Liver (tissue), 9 donors: Measurements from ENCODE around the gene WFIKKN2. TPM values are rescaled to one million over a fixed set of nuclear protein-coding genes. Genes with fewer than 3 reads are reported as not detected.

ENCODE experiments used
- DNase-seq: peaks from one replicate; pipeline ENCODE4 v3.0.0-alpha.2; 2017; ENCODE audit warnings: low spot score
- H3K27ac ChIP-seq, 2 donors: one replicate each; pipeline ENCODE4 v1.7.0; 2013; ENCODE audit warnings: inconsistent platforms in 2 of 2, low read length in 2 of 2, control low read depth in 1 of 2, low read depth in 1 of 2, mild to moderate bottlenecking in 1 of 2
- H3K27me3 ChIP-seq, 4 donors: one replicate each; pipeline versions ENCODE4 v1.6.1 to v1.7.0; 2013; ENCODE audit warnings: low read length in 3 of 4, inconsistent platforms in 1 of 4, mild to moderate bottlenecking in 1 of 4, moderate library complexity in 1 of 4; ENCODE audit not compliant: control insufficient read depth in 4 of 4, insufficient read depth in 4 of 4
- H3K36me3 ChIP-seq, 4 donors: one replicate each; pipeline versions ENCODE4 v1.6.1 to v1.7.0; 2013; ENCODE audit warnings: low read length in 3 of 4, mild to moderate bottlenecking in 3 of 4, low read depth in 1 of 4, moderate library complexity in 1 of 4; ENCODE audit not compliant: control insufficient read depth in 4 of 4, insufficient read depth in 3 of 4
- H3K4me1 ChIP-seq, 4 donors: one replicate each; pipeline versions ENCODE4 v1.6.1 to v1.7.0; 2013; ENCODE audit warnings: low read length in 3 of 4, mild to moderate bottlenecking in 3 of 4, moderate library complexity in 1 of 4; ENCODE audit not compliant: control insufficient read depth in 4 of 4, insufficient read depth in 4 of 4
- H3K4me3 ChIP-seq, 3 donors: one replicate each; pipeline versions ENCODE4 v1.6.1 to v1.7.0; 2013; ENCODE audit warnings: low read length in 3 of 3, control low read depth in 1 of 3, low read depth in 1 of 3, mild to moderate bottlenecking in 1 of 3
- H3K9ac ChIP-seq, 2 donors: one replicate each; pipeline ENCODE4 v1.7.0; 2013; ENCODE audit warnings: low read length in 2 of 2, mild to moderate bottlenecking in 2 of 2, moderate library complexity in 2 of 2, control low read depth in 1 of 2, low read depth in 1 of 2
- H3K9me3 ChIP-seq, 4 donors: one replicate each; pipeline versions ENCODE4 v1.6.1 to v1.7.0; 2013; ENCODE audit warnings: low read length in 3 of 4; ENCODE audit not compliant: control insufficient read depth in 4 of 4
- EGR1 ChIP-seq, 2 donors: IDR thresholded peaks; 2 replicates each; pipeline ENCODE4 v1.6.1; 2016 to 2018; ENCODE audit warnings: antibody characterized with exemption in 2 of 2, low read depth in 2 of 2
- FOXA1 ChIP-seq: IDR thresholded peaks from 2 replicates; pipeline ENCODE4 v1.6.1; 2016; ENCODE audit warnings: antibody characterized with exemption
- FOXA2 ChIP-seq: IDR thresholded peaks from 2 replicates; pipeline ENCODE4 v1.6.1; 2016; ENCODE audit warnings: antibody characterized with exemption
- GABPA ChIP-seq, 2 donors: IDR thresholded peaks in 1 of 2; conservative IDR thresholded peaks in 1 of 2; 2 replicates each; pipeline ENCODE4 v1.6.1; 2016; ENCODE audit warnings: antibody characterized with exemption in 2 of 2, mild to moderate bottlenecking in 1 of 2, moderate library complexity in 1 of 2
- HNF4A ChIP-seq, 2 donors: conservative IDR thresholded peaks; 2 replicates each; pipeline ENCODE4 v1.6.1; 2016; ENCODE audit warnings: antibody characterized with exemption in 2 of 2, mild to moderate bottlenecking in 2 of 2
- HNF4G ChIP-seq: IDR thresholded peaks from 2 replicates; pipeline ENCODE4 v1.6.1; 2016; ENCODE audit warnings: antibody characterized with exemption
- JUND ChIP-seq, 2 donors: IDR thresholded peaks; 2 replicates each; pipeline ENCODE4 v1.6.1; 2016; ENCODE audit warnings: antibody characterized with exemption in 2 of 2
- RAD21 ChIP-seq, 2 donors: IDR thresholded peaks; 2 replicates each; pipeline ENCODE4 v1.6.1; 2016; ENCODE audit warnings: antibody characterized with exemption in 2 of 2, mild to moderate bottlenecking in 2 of 2
- RXRA ChIP-seq, 2 donors: IDR thresholded peaks; 2 replicates each; pipeline ENCODE4 v1.6.1; 2017 to 2018; ENCODE audit warnings: antibody characterized with exemption in 2 of 2, mild to moderate bottlenecking in 1 of 2
- SP1 ChIP-seq: IDR thresholded peaks from 2 replicates; pipeline ENCODE4 v1.6.1; 2018; ENCODE audit warnings: antibody characterized with exemption, mild to moderate bottlenecking
- TAF1 ChIP-seq: conservative IDR thresholded peaks from 2 replicates; pipeline ENCODE4 v1.6.1; 2016; ENCODE audit warnings: antibody characterized with exemption, mild to moderate bottlenecking
- YY1 ChIP-seq: IDR thresholded peaks from 2 replicates; pipeline ENCODE4 v1.6.1; 2016; ENCODE audit warnings: antibody characterized with exemption, mild to moderate bottlenecking
- WGBS: extraction: QIAGEN DNeasy Blood & Tissue Kit; methylation state at CpG from one replicate; pipeline ENCODE4 v1.1.7; 2013; 5-methylcytosine and 5-hydroxymethylcytosine counted together
- polyA plus RNA-seq, 2 donors: library from polyadenylated mRNA; stranded (reverse) in 1 of 2; unstranded in 1 of 2; fragments of 200-250 nt in 1 of 2; fragments of >200 nt in 1 of 2; fragmentation: Nextera tagmentation in 1 of 2; extraction: Ambion mirVana in 1 of 2; gene quantifications; one replicate each; pipeline versions ENCODE4 v1.2.1 to v1.2.3, GENCODE V29; 2013 to 2015
- total RNA-seq, 2 donors: library from RNA; depleted of rRNA; stranded (reverse); fragments of >200 nt; gene quantifications; one replicate each; pipeline ENCODE4 v1.2.3, GENCODE V29; 2014
- TF ChIP-seq, protein P1 (sequence below): IDR thresholded peaks from 2 replicates; pipeline ENCODE4 v1.6.1; 2016; ENCODE audit warnings: antibody characterized with exemption
- TF ChIP-seq, protein P2 (sequence below): IDR thresholded peaks from 2 replicates; pipeline ENCODE4 v1.6.1; 2016; ENCODE audit warnings: antibody characterized with exemption
- TF ChIP-seq, protein P3 (sequence below): fragments of 150-350 bp; IDR thresholded peaks from 2 replicates; pipeline ENCODE4 v1.5.1; 2017; ENCODE audit warnings: improper control_type of control experiment, low read depth, low read length; ENCODE audit not compliant: missing input control
- TF ChIP-seq, protein P4 (sequence below): IDR thresholded peaks from 2 replicates; pipeline ENCODE4 v1.6.1; 2016; ENCODE audit warnings: antibody characterized with exemption
- TF ChIP-seq, protein P5 (sequence below): IDR thresholded peaks from 2 replicates; pipeline ENCODE4 v1.6.1; 2016; ENCODE audit warnings: antibody characterized with exemption, mild to moderate bottlenecking
- donor health status: healthy.
- donor health status: healthy.
- donor health status: healthy.
- donor health status: healthy.
- donor health status: healthy.

WFIKKN2 gene
- total and polyA plus RNA-seq, 4 donors, result 0.02 to 0.19 (median 0.07) TPM; not detected in 1

DNA sequence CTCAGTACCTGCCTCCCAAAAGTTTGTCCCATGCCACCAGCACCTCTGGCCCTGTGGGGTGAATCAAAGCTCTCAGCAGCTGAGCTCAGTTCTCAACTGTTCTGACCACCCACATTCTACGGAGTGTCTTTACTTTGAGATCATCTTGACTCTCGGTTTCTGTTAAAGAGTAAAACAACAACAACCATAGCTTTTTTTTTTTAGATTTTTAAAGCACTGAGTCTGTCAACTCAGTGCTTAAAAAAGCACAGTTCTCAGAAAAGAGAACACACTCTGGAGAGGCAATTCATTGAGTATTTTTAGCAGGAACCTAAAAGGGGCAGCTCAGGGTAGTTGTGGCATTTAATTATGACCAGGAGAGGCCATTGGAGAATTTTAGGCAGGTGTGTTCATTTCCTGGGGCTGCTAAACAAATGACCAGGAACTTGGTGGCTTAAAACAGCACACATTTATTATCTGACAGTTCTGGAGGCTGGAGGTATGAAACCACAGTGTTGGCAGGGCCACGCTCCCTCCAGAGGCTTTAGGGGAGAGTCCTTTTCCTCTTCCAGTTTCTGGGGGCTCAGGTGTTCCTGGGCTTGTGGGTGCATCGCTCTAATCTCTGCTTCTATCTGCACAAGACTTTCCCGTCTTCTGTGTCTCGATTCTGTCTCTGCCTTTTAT lies 6.7 kb upstream of the WFIKKN2 start:
- 86% methylated on average over 6 of the region's 6 CpGs for WGBS
- H3K9ac ChIP-seq, result no peak overlapping the region
- no peak overlapping the region for H3K27ac ChIP-seq
- H3K27me3 ChIP-seq, result no peaks in the 10 kb centered on the region
- H3K36me3 ChIP-seq, result no peaks in the 10 kb centered on the region
- no peak overlapping the region for H3K4me3 ChIP-seq
- no peak for DNase-seq
- TF ChIP-seq HNF4A (conservative IDR thresholded peaks at IDR 0.05) (no peak), HNF4G (no peak), RAD21 (IDR thresholded peaks at IDR 0.05) (no peak), JUND (IDR thresholded peaks at IDR 0.05) (no peak), TAF1 (no peak), YY1 (no peak), SP1 (no peak), FOXA2 (no peak), EGR1 (IDR thresholded peaks at IDR 0.05; ENCODE audit: low read depth in 2 of 2) (no peak), GABPA (IDR thresholded peaks at IDR 0.05 in 1 of 2, conservative IDR thresholded peaks at IDR 0.05 in 1 of 2) (no peak), RXRA (IDR thresholded peaks at IDR 0.05) (no peak), FOXA1 (no peak)
- TF ChIP-seq, protein P1, sequence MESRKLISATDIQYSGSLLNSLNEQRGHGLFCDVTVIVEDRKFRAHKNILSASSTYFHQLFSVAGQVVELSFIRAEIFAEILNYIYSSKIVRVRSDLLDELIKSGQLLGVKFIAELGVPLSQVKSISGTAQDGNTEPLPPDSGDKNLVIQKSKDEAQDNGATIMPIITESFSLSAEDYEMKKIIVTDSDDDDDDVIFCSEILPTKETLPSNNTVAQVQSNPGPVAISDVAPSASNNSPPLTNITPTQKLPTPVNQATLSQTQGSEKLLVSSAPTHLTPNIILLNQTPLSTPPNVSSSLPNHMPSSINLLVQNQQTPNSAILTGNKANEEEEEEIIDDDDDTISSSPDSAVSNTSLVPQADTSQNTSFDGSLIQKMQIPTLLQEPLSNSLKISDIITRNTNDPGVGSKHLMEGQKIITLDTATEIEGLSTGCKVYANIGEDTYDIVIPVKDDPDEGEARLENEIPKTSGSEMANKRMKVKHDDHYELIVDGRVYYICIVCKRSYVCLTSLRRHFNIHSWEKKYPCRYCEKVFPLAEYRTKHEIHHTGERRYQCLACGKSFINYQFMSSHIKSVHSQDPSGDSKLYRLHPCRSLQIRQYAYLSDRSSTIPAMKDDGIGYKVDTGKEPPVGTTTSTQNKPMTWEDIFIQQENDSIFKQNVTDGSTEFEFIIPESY, result no peak
- TF ChIP-seq, protein P2, sequence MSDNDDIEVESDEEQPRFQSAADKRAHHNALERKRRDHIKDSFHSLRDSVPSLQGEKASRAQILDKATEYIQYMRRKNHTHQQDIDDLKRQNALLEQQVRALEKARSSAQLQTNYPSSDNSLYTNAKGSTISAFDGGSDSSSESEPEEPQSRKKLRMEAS, result no peak
- TF ChIP-seq, protein P3, sequence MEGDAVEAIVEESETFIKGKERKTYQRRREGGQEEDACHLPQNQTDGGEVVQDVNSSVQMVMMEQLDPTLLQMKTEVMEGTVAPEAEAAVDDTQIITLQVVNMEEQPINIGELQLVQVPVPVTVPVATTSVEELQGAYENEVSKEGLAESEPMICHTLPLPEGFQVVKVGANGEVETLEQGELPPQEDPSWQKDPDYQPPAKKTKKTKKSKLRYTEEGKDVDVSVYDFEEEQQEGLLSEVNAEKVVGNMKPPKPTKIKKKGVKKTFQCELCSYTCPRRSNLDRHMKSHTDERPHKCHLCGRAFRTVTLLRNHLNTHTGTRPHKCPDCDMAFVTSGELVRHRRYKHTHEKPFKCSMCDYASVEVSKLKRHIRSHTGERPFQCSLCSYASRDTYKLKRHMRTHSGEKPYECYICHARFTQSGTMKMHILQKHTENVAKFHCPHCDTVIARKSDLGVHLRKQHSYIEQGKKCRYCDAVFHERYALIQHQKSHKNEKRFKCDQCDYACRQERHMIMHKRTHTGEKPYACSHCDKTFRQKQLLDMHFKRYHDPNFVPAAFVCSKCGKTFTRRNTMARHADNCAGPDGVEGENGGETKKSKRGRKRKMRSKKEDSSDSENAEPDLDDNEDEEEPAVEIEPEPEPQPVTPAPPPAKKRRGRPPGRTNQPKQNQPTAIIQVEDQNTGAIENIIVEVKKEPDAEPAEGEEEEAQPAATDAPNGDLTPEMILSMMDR, result no peak
- TF ChIP-seq, protein P4, sequence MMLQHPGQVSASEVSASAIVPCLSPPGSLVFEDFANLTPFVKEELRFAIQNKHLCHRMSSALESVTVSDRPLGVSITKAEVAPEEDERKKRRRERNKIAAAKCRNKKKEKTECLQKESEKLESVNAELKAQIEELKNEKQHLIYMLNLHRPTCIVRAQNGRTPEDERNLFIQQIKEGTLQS, result no peak
- TF ChIP-seq, protein P5, sequence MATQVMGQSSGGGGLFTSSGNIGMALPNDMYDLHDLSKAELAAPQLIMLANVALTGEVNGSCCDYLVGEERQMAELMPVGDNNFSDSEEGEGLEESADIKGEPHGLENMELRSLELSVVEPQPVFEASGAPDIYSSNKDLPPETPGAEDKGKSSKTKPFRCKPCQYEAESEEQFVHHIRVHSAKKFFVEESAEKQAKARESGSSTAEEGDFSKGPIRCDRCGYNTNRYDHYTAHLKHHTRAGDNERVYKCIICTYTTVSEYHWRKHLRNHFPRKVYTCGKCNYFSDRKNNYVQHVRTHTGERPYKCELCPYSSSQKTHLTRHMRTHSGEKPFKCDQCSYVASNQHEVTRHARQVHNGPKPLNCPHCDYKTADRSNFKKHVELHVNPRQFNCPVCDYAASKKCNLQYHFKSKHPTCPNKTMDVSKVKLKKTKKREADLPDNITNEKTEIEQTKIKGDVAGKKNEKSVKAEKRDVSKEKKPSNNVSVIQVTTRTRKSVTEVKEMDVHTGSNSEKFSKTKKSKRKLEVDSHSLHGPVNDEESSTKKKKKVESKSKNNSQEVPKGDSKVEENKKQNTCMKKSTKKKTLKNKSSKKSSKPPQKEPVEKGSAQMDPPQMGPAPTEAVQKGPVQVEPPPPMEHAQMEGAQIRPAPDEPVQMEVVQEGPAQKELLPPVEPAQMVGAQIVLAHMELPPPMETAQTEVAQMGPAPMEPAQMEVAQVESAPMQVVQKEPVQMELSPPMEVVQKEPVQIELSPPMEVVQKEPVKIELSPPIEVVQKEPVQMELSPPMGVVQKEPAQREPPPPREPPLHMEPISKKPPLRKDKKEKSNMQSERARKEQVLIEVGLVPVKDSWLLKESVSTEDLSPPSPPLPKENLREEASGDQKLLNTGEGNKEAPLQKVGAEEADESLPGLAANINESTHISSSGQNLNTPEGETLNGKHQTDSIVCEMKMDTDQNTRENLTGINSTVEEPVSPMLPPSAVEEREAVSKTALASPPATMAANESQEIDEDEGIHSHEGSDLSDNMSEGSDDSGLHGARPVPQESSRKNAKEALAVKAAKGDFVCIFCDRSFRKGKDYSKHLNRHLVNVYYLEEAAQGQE, result no peak
- H3K4me1 ChIP-seq, result peaks cover 0 to 8% (median 6%) of the 10 kb centered on the region in 4 donors
- no peaks in the 10 kb centered on the region for H3K9me3 ChIP-seq
